CD4-positive, alpha-beta T cell treated with Interleukin-2 at 100 ng/mL for 4 hours (primary cell): ENCODE data around the gene B4GALNT2.
"Not testable (repeated sequence)": the region's sequence is repeated elsewhere in the genome, so short reads cannot be mapped to it uniquely, and the experiment has no call there.

Experiments used
- DNase-seq: peaks from one replicate; pipeline ENCODE4 v3.0.0-alpha.2; 2020; ENCODE audit warnings: low spot score

B4GALNT2 gene

DNA sequence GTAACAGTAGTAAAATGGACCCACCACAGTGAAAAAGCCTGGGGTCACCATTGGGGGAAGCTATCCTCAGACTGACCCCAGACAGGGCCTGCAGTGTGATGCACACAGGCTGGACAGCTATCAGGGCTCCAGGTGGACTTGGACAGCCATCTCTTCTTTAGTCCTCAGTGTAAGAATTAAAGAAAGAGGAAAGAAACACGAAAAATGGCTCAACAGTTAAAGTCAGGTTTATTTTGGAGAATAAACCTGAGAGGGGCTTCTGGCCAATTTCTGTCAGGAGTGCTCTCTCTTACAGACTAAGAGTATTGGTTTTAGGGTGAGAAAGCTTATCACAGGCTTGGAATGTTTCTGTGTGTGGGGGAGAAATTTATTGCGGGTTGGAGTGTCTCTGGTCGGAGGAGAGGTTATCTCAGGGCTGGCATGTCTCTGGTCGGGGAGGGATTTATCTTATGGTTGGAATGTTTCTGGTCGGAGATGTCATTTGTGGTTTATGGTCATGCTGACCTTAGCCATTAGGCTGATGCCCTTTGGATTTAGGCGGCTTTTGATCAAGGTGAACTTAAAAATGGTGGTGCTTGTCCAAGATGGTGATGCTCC lies 10.8 kb upstream of the B4GALNT2 start:
- DNase-seq, result no peak

DNA sequence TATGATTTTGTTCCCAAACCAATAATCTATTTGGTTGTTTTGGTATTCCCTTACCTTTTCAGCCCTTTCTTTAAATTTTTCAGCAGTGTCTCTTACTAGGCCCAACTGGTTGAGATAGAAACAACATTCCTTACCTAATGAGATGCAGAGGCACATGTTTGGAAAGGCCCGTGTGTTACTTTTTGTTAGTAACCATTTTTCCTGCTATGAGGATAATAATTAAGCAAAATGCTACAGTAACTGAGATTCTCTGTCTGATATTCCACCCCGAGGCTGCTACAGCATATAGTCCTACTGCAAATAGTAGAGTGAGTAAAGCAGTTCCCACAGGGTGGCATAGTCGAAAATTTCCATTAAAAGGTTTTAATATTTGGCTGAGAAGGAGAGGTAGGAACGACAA lies 10.0 kb upstream of the B4GALNT2 start:
- DNase-seq, result no peak

DNA sequence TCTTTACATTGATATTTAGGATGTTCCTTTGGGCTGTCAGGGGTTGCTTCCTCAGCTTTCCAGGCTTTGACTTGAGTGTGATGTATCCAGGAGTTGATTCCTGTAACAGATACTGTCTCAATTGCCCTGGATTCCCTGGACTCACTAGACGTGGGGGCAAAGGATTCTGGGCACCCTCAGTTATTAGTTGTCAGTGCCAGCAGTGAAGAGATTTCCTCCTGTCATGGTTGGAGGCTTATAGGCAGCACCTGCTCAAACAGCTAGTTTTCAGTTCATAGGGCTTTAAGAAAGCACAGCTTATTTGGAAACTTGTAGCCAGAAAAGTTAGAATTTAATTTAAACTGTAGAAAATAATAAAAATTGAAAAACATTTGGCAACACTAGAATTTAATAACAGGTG lies 9.5 kb upstream of the B4GALNT2 start:
- no peak for DNase-seq

DNA sequence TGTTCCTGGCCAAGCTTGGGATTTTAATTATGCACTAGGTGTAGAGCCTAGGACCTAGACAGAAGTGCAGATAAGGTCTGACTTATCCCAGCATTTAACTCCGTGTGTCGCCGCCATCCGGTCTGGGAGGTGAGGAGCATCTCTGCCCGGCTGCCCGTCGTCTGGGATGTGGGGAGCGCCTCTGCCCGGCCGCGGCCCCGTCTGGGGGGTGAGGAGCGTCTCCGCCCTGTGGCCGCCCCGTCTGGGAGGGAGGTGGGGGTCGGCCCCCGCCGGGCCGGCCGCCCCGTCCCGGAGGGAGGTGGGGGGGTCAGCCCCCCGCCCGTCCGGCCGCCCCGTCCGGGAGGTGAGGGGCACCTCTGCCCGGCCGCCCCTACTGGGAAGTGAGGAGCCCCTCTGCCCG lies 7.1 kb upstream of the B4GALNT2 start:
- no peak for DNase-seq

DNA sequence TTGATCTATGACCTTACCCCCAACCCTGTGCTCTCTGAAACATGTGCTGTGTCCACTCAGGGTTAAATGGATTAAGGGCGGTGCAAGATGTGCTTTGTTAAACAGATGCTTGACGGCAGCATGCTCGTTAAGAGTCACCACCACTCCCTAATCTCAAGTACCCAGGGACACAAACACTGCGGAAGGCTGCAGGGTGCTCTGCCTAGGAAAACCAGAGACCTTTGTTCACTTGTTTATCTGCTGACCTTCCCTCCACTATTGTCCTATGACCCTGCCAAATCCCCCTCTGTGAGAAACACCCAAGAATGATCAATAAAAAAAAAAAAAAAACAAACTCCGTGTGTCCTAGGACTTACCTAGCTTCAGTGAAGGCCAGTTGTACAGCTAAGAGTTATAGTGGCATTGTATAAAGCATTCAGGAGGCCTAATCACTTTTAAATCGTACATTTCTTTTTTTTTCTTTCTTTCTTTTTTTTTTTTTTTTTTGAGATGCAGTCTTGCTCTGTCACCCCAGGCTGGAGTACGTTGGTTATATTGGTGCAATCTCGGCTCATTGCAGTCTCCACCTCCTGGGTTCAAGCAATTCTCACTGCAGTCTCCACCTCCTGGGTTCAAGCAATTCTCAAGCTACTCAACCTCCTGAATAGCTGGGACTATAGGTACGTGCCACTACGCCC lies 6.2 kb upstream of the B4GALNT2 start:
- DNase-seq, result not testable (repeated sequence)

DNA sequence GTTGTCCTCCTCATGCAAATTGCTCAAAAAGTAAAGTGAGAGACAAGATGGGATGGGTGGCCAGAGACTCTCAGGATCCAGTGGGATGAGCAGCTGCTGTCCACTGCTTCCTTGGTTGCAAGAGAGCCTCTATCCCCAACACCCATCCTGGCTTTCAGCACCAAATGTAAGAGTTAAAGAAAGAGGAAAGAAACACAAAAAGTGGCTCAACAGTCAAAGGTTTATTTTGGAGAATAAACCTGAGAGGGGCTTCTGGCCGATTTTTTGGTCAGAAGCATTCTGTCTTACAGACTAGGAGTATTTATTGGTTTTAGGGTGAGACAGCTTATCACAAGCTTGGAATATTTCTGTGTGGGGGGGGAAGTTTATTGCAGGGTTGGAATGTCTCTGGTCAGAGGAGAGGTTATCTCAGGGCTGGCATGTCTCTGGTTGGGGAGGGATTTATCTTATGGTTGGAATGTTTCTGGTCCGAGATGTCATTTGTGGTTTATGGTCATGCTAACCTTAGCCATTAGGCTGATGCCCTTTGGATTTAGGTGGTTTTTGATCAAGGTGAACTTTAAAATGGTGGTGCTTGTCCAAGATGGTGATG lies 3.1 kb upstream of the B4GALNT2 start:
- not testable (repeated sequence) for DNase-seq

DNA sequence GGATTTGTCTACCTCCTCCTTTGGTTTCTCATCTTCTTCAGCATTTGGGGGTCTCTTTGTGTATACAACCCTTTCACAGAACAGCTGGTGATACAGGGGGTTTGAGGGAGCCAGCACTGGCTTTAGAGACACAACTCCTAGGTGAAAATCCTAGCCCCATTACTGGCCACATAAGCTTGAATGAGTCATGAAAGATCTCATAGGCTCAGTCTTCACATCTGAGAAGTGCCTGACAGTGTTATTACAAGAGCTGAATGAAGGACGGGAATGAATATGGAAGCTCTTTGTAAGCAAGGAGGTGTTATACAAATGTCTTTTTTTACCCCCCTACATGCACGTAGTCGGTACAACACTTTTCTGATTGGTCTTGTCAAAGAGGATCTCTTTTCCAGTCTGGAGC lies 1.7 kb upstream of the B4GALNT2 start:
- DNase-seq, result no peak

DNA sequence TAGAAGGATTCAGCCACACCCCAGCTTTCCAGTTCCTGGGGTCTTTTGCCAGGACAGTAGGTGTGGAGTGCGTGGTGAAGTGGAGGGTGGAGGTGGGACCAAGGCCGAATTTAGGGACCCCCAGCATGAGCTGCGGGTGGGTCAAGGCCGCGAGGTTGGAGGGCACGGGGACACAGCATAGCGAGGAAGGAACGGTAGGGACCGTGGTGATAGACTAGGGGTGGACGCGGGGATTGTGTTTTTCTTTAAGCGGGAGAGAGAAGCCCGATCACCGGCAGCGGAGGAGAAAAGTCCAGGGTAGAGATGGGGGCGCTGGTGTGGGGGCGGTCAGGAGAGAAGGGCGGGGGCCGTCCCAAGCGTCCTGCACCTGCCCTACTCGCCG lies 261 bp upstream of the B4GALNT2 start:
- no peak for DNase-seq

DNA sequence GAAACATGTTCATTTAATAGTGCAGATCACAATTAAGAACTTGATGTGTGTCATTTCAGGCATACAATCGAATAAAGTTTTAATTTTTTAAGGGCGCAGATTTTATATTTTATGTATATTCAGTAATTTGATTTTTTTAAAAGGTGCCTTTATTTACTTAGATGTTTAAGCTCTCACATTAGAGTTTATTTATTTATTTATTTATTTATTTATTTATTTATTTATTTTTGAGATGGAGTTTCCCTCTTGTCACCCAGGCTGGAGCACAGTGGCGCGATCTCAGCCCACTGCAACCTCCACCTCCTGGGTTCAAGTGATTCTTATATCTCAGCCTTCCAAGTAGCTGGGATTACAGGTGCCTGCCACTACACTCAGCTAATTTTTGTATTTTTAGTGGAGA lies 3.8 kb downstream of the B4GALNT2 start:
- no peak for DNase-seq

DNA sequence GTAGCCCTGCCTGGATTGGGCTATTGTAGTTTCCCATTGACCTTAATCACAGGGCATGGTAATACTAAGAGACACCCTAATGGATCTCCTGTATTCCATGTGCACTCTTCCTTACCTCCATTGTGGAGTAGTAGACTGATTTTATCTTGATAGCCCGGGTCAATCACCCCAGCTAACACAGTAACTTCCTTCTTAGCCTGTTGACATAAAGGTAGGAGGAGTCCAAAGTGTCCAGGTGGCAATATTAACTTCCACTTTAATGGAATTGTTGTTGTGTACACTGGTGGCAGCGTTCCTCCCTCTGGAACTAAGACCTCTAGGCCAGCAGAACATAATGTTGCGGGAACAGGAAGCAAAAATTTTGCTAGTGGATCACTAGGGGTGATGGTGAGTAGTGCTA lies 13.1 kb downstream of the B4GALNT2 start:
- DNase-seq, result not testable (repeated sequence)

DNA sequence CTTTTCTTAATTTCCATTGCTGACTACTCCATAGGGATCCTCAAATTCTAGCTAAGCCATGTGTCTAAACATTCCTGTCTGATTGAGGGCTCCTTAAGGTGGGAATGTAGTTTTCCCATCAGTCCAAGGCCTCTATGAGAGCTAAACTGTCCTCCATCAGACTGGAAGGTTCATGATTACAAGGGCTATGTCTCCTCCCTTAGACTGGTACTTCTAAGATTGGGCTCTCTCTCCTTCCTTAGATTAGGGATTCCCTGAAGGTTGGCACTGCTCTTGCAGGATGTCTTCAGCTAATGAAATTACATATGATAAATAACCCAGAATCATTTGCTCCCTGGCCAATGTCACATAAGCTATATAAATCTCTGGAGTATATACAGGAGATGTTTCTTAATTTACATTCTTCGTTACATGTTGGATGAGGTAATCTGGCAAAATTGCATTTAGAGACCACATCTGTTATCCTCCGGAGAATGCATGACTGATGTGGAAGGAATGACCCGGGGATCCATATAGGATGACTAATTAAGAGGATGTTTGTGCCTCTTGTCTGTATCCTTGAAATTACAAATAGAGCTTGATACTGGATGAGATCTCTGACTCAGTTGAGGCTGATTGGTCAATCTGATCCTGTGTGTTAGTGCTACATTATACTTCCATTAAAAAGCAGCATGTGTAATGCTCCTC lies 14.2 kb downstream of the B4GALNT2 start:
- DNase-seq, result no peak

DNA sequence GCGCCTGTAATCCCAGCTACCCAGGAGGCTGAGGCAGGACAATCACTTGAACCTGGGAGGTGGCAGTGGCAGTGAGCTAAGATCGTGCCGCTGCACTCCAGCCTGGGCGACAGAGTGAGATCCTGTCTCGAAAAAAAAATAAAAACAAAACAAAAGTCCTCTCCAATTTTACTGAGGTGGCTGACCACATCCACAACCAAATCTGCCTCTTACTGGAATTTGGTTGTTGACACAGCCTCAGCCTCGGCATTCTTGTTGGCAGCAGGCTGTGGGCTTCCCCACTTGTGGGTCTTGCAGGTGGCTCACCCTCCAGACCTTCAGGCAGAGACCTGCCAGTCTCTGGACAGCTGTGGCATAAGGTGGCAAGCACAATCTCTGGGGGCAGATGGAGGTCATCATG lies 15.6 kb downstream of the B4GALNT2 start:
- DNase-seq, result no peak

DNA sequence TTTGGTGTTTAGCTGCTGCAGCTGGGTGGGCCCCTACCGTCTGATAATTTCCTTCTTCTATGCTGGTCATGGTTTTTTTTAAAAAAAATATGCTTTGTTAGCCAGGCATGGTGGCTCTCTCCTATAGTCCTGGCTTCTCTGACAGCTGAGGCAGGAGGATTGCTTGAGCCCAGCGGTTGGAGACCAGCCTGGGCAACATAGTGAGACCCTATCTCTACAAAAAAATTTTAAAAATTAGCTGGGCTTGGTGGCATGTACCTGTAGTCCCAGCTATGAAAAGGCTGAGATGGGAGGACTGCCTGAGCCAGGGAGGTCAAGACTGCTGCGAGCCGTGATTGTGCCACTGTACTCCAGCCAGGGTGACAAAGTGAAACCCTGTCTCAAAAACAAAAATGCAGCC lies 19.4 kb downstream of the B4GALNT2 start:
- DNase-seq, result no peak

DNA sequence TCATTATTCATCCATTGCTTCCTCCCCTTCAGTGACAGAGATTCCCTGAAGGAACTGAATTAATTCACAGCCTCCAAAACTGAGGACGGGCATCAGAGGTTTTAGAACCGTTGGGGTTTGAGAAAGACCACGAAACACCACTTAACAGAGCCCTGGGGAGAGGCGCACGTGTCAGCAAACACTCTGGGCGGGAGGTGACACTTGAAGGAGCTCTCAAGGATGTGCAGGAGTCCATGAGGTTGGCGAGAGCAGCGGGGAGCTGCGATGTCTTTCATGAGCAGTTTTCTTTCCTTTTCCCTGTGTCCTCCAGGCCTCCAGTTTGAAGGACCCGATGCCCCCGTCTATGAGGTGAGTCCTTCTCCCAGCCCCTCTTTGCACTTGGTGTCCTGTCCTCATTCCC lies 23.7 kb downstream of the B4GALNT2 start:
- DNase-seq, result no peak

DNA sequence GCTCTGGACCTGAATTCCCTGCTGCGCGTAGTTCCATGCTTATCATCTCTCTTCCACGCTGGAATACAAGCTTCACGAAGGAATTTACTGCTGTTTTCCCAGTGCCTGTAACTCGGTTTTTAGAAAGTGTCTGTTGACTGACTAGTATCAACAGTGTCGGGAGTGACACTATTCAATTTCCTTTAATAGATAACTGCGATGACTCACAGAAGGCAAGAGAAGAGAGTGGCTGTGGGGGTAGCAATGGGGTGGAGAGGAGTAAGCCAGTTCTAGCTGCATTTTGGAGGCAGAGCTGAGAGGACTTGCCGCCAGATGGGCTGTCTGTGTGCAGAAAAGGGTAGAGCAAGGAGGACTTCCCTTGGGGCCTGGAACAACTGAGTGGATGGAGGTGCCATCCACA lies 25.2 kb downstream of the B4GALNT2 start:
- DNase-seq, result no peak

DNA sequence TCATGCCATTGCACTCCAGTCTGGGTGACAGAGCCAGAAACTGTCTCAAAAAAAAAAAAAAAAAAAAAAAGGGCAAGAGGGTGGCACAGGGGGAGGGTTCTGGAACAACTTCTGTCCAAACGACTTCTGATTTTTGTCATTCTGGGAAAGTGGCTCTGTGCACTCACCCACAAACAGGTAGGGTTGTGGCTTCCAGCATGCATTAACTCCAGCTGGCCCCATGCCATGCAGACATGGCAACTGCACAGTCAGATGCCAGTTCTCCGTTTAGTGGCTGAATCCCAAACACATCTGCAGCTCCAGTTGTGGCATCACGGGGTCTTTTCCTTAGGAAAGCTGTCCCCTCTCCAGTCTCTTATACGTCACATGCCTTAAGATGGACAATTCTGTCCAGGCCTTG lies 30.3 kb downstream of the B4GALNT2 start:
- DNase-seq, result no peak

DNA sequence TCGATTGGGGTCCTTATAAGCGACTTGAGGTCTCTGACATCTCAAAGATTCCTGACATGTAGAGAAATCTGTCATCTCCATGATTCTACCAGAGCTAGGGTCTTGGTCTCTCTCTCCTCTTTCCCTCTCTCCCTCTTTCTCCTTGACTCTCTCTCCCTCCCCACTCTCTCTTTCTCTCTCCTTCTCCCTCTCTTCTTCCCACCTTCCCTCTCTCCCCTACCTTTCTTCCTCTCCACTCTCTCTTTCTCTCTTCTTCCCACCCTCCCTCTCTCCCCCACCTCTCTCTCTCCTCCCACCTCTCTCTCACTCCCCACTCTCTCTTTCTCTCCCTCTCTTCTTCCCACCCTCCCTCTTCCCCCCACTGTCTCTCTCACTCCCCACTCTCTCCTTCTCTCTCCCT lies 32.6 kb downstream of the B4GALNT2 start:
- DNase-seq, result no peak

DNA sequence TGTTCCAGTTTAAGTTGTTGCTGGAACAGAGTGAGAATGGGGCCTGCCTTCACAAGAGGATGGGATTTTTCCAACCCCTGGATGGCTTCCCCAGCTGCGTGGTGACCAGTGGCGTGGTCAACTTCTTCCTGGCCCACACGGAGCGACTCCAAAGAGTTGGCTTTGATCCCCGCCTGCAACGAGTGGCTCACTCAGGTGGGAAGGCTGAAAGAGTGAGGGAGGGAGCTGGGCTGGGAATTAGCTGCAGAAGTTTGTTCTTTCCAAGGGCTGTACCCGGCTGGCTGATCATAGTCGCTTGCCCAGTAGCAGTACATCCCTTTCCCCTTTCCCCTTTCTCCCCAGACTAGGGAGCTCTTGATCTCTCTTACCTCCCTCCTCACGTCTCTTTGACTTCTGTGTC lies 36.1 kb downstream of the B4GALNT2 start:
- DNase-seq, result no peak

DNA sequence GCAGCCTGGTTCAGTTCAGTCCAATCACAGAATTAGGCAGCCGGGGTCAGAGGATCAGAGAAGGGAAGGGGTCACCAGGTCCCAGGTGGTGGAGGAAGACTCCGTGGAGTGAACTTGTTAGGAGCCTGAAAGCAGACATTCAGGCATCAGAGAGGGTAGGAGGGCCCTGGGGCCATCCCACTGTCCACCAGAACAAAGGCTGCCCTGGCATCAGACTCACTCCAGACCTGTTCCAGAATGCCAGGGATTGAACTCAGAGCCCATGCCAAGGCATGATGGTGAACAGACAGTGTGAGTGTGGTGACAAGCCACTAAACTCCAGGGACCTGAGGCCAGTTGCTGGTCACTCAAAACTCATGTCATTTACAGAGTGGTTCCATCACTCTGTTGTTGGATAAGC lies 37.6 kb downstream of the B4GALNT2 start:
- no peak for DNase-seq

DNA sequence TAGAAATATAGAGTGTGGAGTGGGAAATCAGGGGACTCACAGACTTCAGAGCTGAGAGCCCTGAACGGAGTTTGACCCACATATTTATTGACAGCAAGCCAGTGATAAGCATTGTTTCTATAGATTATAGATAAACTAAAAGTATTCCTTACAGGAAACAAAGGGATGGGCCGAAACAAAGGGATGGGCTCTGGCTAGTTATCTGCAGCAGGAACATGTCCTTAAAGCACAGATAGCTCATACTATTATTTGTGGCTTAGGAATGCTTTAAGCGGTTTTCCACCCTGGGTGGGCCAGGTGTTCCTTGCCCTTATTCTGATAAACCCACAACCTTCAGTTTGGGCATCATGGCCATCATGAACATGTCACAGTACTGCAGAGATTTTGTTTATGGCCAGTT lies 38.1 kb downstream of the B4GALNT2 start:
- not testable (repeated sequence) for DNase-seq

DNA sequence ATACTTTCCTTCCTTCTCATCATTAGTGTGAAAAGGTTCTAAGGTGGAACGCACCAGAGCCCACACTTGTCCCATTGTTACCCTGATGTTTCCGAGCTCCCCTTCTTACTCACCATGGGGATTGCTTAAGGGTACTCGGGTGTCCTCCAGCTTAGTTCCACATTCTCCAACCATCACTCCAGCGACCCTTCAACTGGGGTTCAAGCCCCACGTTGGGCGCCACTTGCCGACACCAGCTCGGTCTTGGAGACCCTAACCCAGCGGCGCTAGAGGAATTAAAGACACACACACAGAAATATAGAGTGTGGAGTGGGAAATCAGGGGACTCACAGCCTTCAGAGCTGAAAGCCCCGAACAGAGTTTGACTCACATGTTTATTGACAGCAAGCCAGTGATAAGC lies 43.4 kb downstream of the B4GALNT2 start:
- not testable (repeated sequence) for DNase-seq

DNA sequence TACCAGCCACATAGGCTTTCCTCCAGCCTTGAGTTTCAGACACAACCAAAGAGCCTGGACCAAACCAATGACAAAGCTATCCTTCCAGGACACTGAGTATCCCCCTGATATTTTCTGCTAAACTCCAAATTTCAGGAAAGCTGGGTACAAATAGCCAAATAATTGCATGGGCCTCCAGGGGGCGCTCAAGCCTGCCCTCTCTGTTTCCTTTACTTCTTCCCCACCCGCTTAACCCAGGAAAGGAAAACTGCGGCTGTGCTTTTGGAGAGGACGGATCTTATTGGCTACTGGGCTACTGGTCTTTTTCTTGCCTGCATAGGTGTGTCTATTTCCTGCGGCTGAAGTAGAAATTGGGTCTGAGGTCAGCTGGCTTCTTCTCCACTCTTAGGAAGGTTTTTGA lies 47.7 kb downstream of the B4GALNT2 start:
- peak; percentile 63 for DNase-seq

DNA sequence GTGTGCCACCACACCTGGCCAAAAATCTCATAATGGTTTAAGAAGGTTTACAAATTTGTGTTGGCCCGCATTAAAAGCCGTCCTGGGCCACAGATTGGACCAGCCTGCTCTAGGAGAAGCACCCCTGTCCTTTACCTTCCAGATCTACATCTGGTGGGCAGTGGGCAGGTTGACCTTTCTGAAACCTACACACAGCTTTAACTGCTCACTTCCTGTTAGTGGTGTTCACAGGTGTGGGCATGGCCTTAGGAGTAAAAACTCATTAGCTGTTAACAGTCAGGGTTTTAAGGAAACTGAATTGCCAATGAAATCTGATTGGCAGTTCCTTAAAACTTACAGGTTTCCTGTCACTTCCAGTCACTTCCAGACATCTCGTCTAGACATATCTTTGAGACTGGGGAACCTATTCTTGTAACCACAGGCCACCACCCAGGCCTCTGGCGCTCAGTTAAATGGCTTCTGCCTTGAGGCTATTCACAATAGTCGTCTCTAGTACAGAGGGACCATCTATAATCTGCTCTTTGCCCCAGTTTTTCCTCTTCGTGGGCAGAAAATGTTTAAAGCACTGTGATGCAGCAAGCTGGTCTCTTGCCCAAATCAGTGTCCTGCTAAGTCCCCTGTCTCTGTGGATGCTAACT lies 48.5 kb downstream of the B4GALNT2 start:
- DNase-seq, result no peak
